ENCODE data around the gene CCDC88B. TPM values are rescaled to one million over a fixed set of nuclear protein-coding genes. Genes with fewer than 3 reads are reported as not detected.

Gene CCDC88B
- total RNA-seq, 1 experiment from 2014 or later: 17.1 TPM

- ChIA-PET CTCF (no interaction called here), POLR2A (interaction anchor here (0.6 kb wide), 2 partner anchors 23 to 393 kb away, joined by 7 to 10 read pairs; no protein-coding TSS in a partner anchor)
- DNase-seq (ENCODE audit: low read depth, low spot score) (no peak), ATAC-seq (no peak)
- in situ Hi-C loops (cut with HindIII; ENCODE audit: low pct_unique_long_range_greater_than_20kb, low sequenced_read_pairs) (no loop called here), intact Hi-C loops (cut with micrococcal nuclease; ENCODE audit: unreplicated experiment) (no loop called here)
- peaks cover 6% of the 10 kb centered on the region; the same call in 1 of the 2 replicates for H3K4me1 ChIP-seq (ENCODE audit: control insufficient read depth, insufficient read depth, low read length)
- no peak overlapping the region for H3K27ac ChIP-seq (ENCODE audit: low read length)
- BruUV-seq (replicated peaks): no TSS peak
- no peak overlapping the region for H3K4me3 ChIP-seq (ENCODE audit: low read depth in 2 of 2, low read length in 2 of 2)
- no peaks in the 10 kb centered on the region for H3K36me3 ChIP-seq (ENCODE audit: control insufficient read depth, insufficient read depth, low read length)
- H3K27me3 ChIP-seq (ENCODE audit: control insufficient read depth, insufficient read depth, low read length): no peaks in the 10 kb centered on the region
- no peaks in the 10 kb centered on the region for H3K9me3 ChIP-seq (ENCODE audit: control insufficient read depth, insufficient read depth, low read depth, low read length)
- TF ChIP-seq REST (IDR thresholded peaks at IDR 0.05; ENCODE audit: insufficient read depth in 1 of 2, low read depth in 2 of 2, low read length in 1 of 2): no peak
- TF ChIP-seq, protein P1, sequence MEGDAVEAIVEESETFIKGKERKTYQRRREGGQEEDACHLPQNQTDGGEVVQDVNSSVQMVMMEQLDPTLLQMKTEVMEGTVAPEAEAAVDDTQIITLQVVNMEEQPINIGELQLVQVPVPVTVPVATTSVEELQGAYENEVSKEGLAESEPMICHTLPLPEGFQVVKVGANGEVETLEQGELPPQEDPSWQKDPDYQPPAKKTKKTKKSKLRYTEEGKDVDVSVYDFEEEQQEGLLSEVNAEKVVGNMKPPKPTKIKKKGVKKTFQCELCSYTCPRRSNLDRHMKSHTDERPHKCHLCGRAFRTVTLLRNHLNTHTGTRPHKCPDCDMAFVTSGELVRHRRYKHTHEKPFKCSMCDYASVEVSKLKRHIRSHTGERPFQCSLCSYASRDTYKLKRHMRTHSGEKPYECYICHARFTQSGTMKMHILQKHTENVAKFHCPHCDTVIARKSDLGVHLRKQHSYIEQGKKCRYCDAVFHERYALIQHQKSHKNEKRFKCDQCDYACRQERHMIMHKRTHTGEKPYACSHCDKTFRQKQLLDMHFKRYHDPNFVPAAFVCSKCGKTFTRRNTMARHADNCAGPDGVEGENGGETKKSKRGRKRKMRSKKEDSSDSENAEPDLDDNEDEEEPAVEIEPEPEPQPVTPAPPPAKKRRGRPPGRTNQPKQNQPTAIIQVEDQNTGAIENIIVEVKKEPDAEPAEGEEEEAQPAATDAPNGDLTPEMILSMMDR (IDR thresholded peaks at IDR 0.05): no peak
- no peak for TF ChIP-seq TCF7L2 (IDR thresholded peaks at IDR 0.05; ENCODE audit: low read depth, low read length)
- TF ChIP-seq POLR2AphosphoS5 (IDR thresholded peaks at IDR 0.05; ENCODE audit: low read depth, low read length): no peak
- no peak for TF ChIP-seq SIN3A (IDR thresholded peaks at IDR 0.05; ENCODE audit: borderline replicate concordance, insufficient read depth, low read depth, low read length)
Observed at GRCh38 chr11:64382047-64382446, 42.0 kb downstream of the CCDC88B start.

DNA sequence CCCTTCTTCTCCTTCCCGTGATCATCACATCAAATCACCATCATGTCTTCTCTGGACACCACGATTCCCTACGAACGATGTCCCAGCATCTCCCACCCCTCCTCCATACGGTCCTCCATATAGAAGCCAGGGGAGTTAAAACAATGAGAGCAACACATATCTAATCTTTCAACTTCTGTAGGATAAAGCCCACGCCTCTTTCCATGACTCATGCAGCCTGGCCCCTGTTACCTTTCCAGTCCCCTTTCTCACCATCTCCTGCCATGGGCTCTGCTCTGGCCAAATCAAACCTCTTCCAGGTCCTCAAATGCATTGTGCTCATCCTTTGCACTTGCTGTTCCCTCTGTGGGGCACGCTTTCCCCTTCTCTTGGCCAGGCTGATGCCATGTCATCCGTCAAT is 42.6 kb downstream of the CCDC88B start:
- ChIA-PET POLR2A (interaction anchor here (0.6 kb wide), 1 partner anchor 23 kb away, joined by 10 read pairs; no protein-coding TSS in a partner anchor), CTCF (no interaction called here)
- Histone ChIP-seq H3K27ac (ENCODE audit: low read length) (no peak overlapping the region), H3K4me3 (ENCODE audit: low read depth in 2 of 2, low read length in 2 of 2) (no peak overlapping the region), H3K27me3 (ENCODE audit: control insufficient read depth, insufficient read depth, low read length) (no peaks in the 10 kb centered on the region), H3K36me3 (ENCODE audit: control insufficient read depth, insufficient read depth, low read length) (no peaks in the 10 kb centered on the region), H3K4me1 (ENCODE audit: control insufficient read depth, insufficient read depth, low read length) (peaks cover 6% of the 10 kb centered on the region; the same call in 1 of the 2 replicates), H3K9me3 (ENCODE audit: control insufficient read depth, insufficient read depth, low read depth, low read length) (no peaks in the 10 kb centered on the region)
- DNase-seq (ENCODE audit: low read depth, low spot score) (no peak), ATAC-seq (no peak)
- BruUV-seq (replicated peaks): no TSS peak
- TF ChIP-seq POLR2AphosphoS5 (IDR thresholded peaks at IDR 0.05; ENCODE audit: low read depth, low read length) (no peak), REST (IDR thresholded peaks at IDR 0.05; ENCODE audit: insufficient read depth in 1 of 2, low read depth in 2 of 2, low read length in 1 of 2) (no peak), TCF7L2 (IDR thresholded peaks at IDR 0.05; ENCODE audit: low read depth, low read length) (no peak), SIN3A (IDR thresholded peaks at IDR 0.05; ENCODE audit: borderline replicate concordance, insufficient read depth, low read depth, low read length) (no peak)
- TF ChIP-seq, protein P1 (IDR thresholded peaks at IDR 0.05): no peak
- intact Hi-C loops (cut with micrococcal nuclease; ENCODE audit: unreplicated experiment): no loop called here
- in situ Hi-C loops (cut with HindIII; ENCODE audit: low pct_unique_long_range_greater_than_20kb, low sequenced_read_pairs): no loop called here

All from Panc1 (cell line).